ENCODE results near the gene SLC34A3. TPM values are rescaled to one million over a fixed set of nuclear protein-coding genes. Genes with fewer than 3 reads are reported as not detected.
A peak's percentile ranks its signal among the peaks of the same experiment; 100 is the strongest.

Gene SLC34A3
- total RNA-seq, 4 donors from 2014 or later = not detected

GRCh38 chr9:137198051-137198901 is 32.4 kb upstream of the SLC34A3 start:
- intact Hi-C loops (cut with DNase I) = no loop called here
- no peak overlapping the region for H3K27ac ChIP-seq (replicated peaks in 1 of 4)
- DNase-seq (ENCODE audit: extremely low spot score) = no peak
- TF ChIP-seq EP300 (IDR thresholded peaks at IDR 0.05) (no peak), CTCF (IDR thresholded peaks at IDR 0.05) (no peak), POLR2AphosphoS5 (IDR thresholded peaks at IDR 0.05) (no peak), POLR2A (IDR thresholded peaks at IDR 0.05; ENCODE audit: low read depth) (no peak)
- H3K4me1 ChIP-seq = peaks cover 55 to 86% (median 69%) of the 10 kb centered on the region in 4 donors
- H3K4me3 ChIP-seq = no peak overlapping the region
- no peaks in the 10 kb centered on the region for H3K36me3 ChIP-seq
- WGBS = 84% methylated on average over 17 of the region's 19 CpGs
- H3K9me3 ChIP-seq = no peaks in the 10 kb centered on the region
- no peaks in the 10 kb centered on the region for H3K27me3 ChIP-seq

DNA sequence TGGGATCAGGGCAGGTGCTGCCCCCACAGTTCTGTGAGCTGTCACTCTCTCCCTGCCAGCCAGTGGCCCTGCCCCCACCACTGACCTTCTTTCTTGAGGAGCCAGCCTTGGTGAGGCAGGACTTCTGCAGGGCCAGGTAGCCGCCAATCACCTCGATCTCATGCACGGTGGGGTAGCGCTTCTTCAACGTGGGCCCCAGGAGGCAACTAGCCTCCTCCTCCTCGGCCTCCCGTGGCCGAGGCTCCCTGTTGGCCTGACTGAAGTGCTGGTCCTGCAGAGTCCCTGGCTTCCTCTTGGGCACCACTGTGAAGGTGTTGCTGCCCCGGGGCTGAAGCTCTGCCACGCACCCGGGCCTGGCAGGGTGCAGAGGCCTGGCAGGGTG is 31.8 kb upstream of the SLC34A3 start:
- H3K27ac ChIP-seq (replicated peaks in 1 of 4) = no peak overlapping the region
- H3K36me3 ChIP-seq = no peaks in the 10 kb centered on the region
- WGBS = 90% methylated on average over 2 of the region's 11 CpGs
- H3K27me3 ChIP-seq = no peaks in the 10 kb centered on the region
- intact Hi-C loops (cut with DNase I) = no loop called here
- peaks cover 61 to 89% (median 75%) of the 10 kb centered on the region in 4 donors for H3K4me1 ChIP-seq
- H3K4me3 ChIP-seq = peak overlapping the region in 3 of 4 donors; percentile 70 to 76 (median 75)
- TF ChIP-seq POLR2A (IDR thresholded peaks at IDR 0.05; ENCODE audit: low read depth) (no peak), EP300 (IDR thresholded peaks at IDR 0.05) (no peak), CTCF (IDR thresholded peaks at IDR 0.05) (no peak), POLR2AphosphoS5 (IDR thresholded peaks at IDR 0.05) (no peak)
- H3K9me3 ChIP-seq = no peaks in the 10 kb centered on the region
- no peak for DNase-seq (ENCODE audit: extremely low spot score)

DNA sequence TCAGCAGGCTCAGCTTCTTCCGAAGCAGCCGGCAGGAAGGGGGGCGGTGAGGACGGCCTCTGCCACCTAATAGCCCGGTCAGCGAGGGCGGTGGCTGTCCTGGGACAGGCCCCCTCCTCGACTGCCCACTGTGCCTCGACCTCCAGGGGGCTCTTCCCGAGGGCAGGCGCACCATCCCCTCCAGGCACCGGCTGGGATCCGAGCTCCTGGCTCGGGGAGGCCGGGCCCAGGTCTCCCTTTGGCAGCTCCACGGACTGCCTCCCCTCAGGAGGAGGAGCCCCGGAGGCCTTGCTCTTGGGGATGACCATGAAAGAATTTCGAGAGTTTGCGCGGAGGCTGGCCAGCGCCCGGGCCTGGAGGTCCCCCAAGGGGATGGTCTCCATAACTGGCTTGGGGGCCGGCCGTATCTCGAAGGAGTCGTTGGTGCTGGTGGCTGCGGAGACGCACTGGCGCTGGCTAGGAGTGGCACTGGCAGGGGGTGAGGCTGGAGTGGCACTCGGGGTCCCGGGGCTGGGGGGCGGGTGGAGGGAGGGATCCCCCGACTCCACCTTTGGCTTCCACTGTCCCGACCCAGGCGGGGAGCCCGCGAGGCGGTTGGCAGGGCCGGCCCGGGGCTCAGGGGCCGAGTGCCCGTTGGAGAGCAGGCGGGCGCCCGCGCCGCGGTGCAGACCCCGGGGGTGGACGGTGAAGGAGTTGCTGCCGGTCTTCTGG is 31.1 kb upstream of the SLC34A3 start:
- peaks cover 68 to 89% (median 78%) of the 10 kb centered on the region in 4 donors for H3K4me1 ChIP-seq
- intact Hi-C loops (cut with DNase I) = loop anchor here (2.0 kb wide), 1 partner anchor 21 kb away; no protein-coding TSS in a partner anchor

More for the DNA sequence above, 31.1 kb upstream of the SLC34A3 start:
- Histone ChIP-seq H3K36me3 (no peaks in the 10 kb centered on the region), H3K9me3 (no peaks in the 10 kb centered on the region), H3K4me3 (peak overlapping the region; percentile 70 to 76 (median 74)), H3K27ac (replicated peaks in 1 of 4) (peak overlapping the region in 2 of 4 donors; percentile 55 to 84), H3K27me3 (no peaks in the 10 kb centered on the region)
- WGBS = no CpG with 5 or more reads among the region's 51 CpGs
- DNase-seq (ENCODE audit: extremely low spot score) = no peak
- no peak for TF ChIP-seq CTCF (IDR thresholded peaks at IDR 0.05)
- TF ChIP-seq POLR2AphosphoS5 (IDR thresholded peaks at IDR 0.05) = no peak
- TF ChIP-seq POLR2A (IDR thresholded peaks at IDR 0.05; ENCODE audit: low read depth) = no peak
- no peak for TF ChIP-seq EP300 (IDR thresholded peaks at IDR 0.05)
